ENCODE measurements around the gene CCDC136. TPM values are rescaled to one million over a fixed set of nuclear protein-coding genes. Genes with fewer than 3 reads are reported as not detected.

CCDC136 gene
- polyA plus RNA-seq, 1 of the 3 experiments (the other 2 are of a cell fraction), result 48.4 TPM

DNA sequence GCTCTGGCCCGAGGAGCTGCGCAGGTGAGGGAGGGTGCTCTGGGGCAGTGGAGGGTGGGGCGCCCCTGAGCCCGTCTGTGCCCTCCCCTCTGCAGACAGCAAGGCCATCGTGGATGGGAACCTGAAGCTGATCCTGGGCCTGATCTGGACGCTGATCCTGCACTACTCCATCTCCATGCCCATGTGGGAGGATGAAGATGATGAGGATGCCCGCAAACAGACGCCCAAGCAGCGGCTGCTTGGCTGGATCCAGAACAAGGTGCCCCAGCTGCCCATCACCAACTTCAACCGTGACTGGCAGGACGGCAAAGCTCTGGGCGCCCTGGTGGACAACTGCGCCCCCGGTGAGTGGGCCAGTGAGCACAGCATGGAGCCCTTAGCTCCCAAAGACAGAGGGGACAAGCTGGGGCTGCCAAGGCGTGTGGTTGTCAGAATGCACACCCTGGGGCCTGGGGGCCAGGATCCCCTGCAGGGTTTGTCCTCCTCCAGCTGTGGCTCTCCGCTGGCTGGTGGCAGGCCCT lies 43.5 kb downstream of the CCDC136 start:
- no peak for TF ChIP-seq TCF12 (IDR thresholded peaks at IDR 0.05)
- TF ChIP-seq RXRA (IDR thresholded peaks at IDR 0.05; ENCODE audit: borderline replicate concordance, low read depth), result no peak
- no peak for TF ChIP-seq FOSL2 (IDR thresholded peaks at IDR 0.05; ENCODE audit: borderline replicate concordance, low read depth)
- TF ChIP-seq, protein P1, sequence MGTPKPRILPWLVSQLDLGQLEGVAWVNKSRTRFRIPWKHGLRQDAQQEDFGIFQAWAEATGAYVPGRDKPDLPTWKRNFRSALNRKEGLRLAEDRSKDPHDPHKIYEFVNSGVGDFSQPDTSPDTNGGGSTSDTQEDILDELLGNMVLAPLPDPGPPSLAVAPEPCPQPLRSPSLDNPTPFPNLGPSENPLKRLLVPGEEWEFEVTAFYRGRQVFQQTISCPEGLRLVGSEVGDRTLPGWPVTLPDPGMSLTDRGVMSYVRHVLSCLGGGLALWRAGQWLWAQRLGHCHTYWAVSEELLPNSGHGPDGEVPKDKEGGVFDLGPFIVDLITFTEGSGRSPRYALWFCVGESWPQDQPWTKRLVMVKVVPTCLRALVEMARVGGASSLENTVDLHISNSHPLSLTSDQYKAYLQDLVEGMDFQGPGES (IDR thresholded peaks at IDR 0.05; ENCODE audit: low read depth, low read length), result no peak
- TF ChIP-seq NFIC (IDR thresholded peaks at IDR 0.05; ENCODE audit: borderline replicate concordance), result no peak
- TF ChIP-seq GABPA (IDR thresholded peaks at IDR 0.05; ENCODE audit: low read depth), result no peak
- no peak for TF ChIP-seq YY1 (IDR thresholded peaks at IDR 0.05; ENCODE audit: low read depth)
- peaks cover 50 to 53% of the 10 kb centered on the region in 2 experiments for H3K36me3 ChIP-seq (replicated peaks in 1 of 2; ENCODE audit: control insufficient read depth in 1 of 2, insufficient read depth in 2 of 2, low read length in 1 of 2)
- H3K9ac ChIP-seq, result no peak overlapping the region
- 0 out of 2 replicates have a peak overlapping the region, but pooled peaks have one; percentile 0 for H3K4me2 ChIP-seq
- DNase-seq, result peak; percentile 39
- peaks cover 79% of the 10 kb centered on the region for H3K79me2 ChIP-seq (ENCODE audit: insufficient read depth)
- no peaks in the 10 kb centered on the region for H3K9me3 ChIP-seq
- peak overlapping the region in 1 of 2 experiments; percentile 85; a peak in 1 of 4 replicates for H3K27ac ChIP-seq (ENCODE audit: low read depth in 2 of 2, low read length in 1 of 2)
- CTCF ChIA-PET, result interaction anchor here (0.8 to 2.6 kb wide), 4 partner anchors 16 to 45 kb away, joined by 3 to 11 read pairs (median 6); partner anchors contain the start of gene ATP6V1F
- 93% methylated on average over 10 of the region's 16 CpGs for WGBS (ENCODE audit: low lambda C conversion rate)
- peaks cover 86% of the 10 kb centered on the region for H4K20me1 ChIP-seq (ENCODE audit: insufficient read depth)
- H3K9me2 ChIP-seq, result no peaks in the 10 kb centered on the region
- H2AFZ ChIP-seq (ENCODE audit: low read depth), result no peak overlapping the region
- POLR2A ChIA-PET, result no interaction called here
- peaks cover 18% of the 10 kb centered on the region for H3F3A ChIP-seq (replicated peaks; ENCODE audit: insufficient read depth)
- H3K4me3 ChIP-seq (ENCODE audit: low read depth in 2 of 2, low read length in 1 of 2), result no peak overlapping the region
- H3K27me3 ChIP-seq (ENCODE audit: insufficient read depth), result no peaks in the 10 kb centered on the region
- peaks cover 19 to 30% of the 10 kb centered on the region in 2 experiments; a peak in 3 of 4 replicates for H3K4me1 ChIP-seq (ENCODE audit: control insufficient read depth in 1 of 2, insufficient read depth in 2 of 2, low read depth in 1 of 2, low read length in 1 of 2)

DNA sequence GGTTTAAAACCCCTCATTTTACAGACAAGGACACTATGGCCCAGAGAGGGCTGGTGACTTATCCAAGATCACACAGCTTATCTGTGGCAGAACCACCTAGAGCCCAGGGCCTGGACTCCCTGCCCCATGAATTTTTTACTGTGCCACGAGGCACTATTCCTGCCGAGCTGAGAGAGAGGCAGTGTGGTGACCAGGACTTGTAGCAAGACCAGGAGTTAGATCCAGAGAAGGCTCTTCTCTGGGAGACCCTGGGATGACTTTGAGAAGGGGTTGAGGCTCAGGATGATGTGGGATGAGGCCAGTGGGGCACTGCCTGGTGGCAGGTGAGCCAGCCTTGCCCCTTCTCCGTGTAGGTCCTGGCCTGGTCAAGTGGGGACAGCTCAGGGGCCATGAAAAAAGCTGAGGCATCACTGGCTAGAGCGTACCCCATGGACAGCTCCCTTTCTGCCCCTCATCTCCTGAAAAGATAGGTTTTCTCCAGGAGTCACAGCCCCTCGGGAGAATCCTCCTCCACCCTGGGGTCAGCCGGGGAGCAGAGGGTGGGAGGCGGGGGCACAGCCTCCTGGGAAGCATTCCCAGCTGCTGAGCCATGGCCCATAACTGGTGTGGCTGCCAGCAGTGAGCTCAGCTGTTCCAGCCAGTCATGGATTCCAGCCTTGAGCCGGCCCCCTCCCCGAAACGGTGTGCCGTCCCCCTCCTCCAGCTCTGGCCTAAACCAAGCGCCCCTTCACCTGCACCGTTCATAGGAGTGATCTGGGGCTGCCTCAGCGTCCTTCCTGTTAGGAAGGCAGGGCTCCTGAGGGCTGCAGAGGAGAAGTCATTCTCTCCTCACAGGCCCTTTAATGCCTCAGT lies 44.2 kb downstream of the CCDC136 start:
- Histone ChIP-seq H3K9ac (no peak overlapping the region), H4K20me1 (ENCODE audit: insufficient read depth) (peaks cover 93% of the 10 kb centered on the region), H3K9me3 (no peaks in the 10 kb centered on the region), H3K4me2 (no peak overlapping the region), H3K27ac (ENCODE audit: low read depth in 2 of 2, low read length in 1 of 2) (peak overlapping the region in 1 of 2 experiments; percentile 47; a peak in 1 of 4 replicates), H3F3A (replicated peaks; ENCODE audit: insufficient read depth) (peaks cover 18% of the 10 kb centered on the region), H3K4me1 (ENCODE audit: control insufficient read depth in 1 of 2, insufficient read depth in 2 of 2, low read depth in 1 of 2, low read length in 1 of 2) (peaks cover 19 to 25% of the 10 kb centered on the region in 2 experiments; a peak in 3 of 4 replicates), H3K36me3 (replicated peaks in 1 of 2; ENCODE audit: control insufficient read depth in 1 of 2, insufficient read depth in 2 of 2, low read length in 1 of 2) (peaks cover 57% of the 10 kb centered on the region in 2 experiments), H3K9me2 (no peaks in the 10 kb centered on the region), H3K4me3 (ENCODE audit: low read depth in 2 of 2, low read length in 1 of 2) (no peak overlapping the region), H3K27me3 (ENCODE audit: insufficient read depth) (no peaks in the 10 kb centered on the region), H2AFZ (ENCODE audit: low read depth) (no peak overlapping the region), H3K79me2 (ENCODE audit: insufficient read depth) (peaks cover 75% of the 10 kb centered on the region)
- no peak for DNase-seq
- POLR2A ChIA-PET, result no interaction called here
- CTCF ChIA-PET, result interaction anchor here (0.8 to 2.6 kb wide), 7 partner anchors 17 to 438 kb away, joined by 3 to 11 read pairs (median 3); partner anchors contain the start of gene ATP6V1F
- TF ChIP-seq, protein P2, sequence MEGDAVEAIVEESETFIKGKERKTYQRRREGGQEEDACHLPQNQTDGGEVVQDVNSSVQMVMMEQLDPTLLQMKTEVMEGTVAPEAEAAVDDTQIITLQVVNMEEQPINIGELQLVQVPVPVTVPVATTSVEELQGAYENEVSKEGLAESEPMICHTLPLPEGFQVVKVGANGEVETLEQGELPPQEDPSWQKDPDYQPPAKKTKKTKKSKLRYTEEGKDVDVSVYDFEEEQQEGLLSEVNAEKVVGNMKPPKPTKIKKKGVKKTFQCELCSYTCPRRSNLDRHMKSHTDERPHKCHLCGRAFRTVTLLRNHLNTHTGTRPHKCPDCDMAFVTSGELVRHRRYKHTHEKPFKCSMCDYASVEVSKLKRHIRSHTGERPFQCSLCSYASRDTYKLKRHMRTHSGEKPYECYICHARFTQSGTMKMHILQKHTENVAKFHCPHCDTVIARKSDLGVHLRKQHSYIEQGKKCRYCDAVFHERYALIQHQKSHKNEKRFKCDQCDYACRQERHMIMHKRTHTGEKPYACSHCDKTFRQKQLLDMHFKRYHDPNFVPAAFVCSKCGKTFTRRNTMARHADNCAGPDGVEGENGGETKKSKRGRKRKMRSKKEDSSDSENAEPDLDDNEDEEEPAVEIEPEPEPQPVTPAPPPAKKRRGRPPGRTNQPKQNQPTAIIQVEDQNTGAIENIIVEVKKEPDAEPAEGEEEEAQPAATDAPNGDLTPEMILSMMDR (IDR thresholded peaks at IDR 0.05), result no peak
- TF ChIP-seq RXRA (IDR thresholded peaks at IDR 0.05; ENCODE audit: borderline replicate concordance, low read depth) (no peak; the same call in 1 of the 2 replicates), MXI1 (IDR thresholded peaks at IDR 0.05; ENCODE audit: low read depth, low read length) (no peak), EP300 (IDR thresholded peaks at IDR 0.05; ENCODE audit: borderline replicate concordance in 1 of 2, low read depth in 1 of 2, low read length in 1 of 2) (no peak), EZH2phosphoT487 (IDR thresholded peaks at IDR 0.05; ENCODE audit: borderline replicate concordance, low read depth) (no peak)
- TF ChIP-seq, protein P3, sequence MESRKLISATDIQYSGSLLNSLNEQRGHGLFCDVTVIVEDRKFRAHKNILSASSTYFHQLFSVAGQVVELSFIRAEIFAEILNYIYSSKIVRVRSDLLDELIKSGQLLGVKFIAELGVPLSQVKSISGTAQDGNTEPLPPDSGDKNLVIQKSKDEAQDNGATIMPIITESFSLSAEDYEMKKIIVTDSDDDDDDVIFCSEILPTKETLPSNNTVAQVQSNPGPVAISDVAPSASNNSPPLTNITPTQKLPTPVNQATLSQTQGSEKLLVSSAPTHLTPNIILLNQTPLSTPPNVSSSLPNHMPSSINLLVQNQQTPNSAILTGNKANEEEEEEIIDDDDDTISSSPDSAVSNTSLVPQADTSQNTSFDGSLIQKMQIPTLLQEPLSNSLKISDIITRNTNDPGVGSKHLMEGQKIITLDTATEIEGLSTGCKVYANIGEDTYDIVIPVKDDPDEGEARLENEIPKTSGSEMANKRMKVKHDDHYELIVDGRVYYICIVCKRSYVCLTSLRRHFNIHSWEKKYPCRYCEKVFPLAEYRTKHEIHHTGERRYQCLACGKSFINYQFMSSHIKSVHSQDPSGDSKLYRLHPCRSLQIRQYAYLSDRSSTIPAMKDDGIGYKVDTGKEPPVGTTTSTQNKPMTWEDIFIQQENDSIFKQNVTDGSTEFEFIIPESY (IDR thresholded peaks at IDR 0.05; ENCODE audit: borderline replicate concordance, low read depth), result no peak
- WGBS (ENCODE audit: low lambda C conversion rate), result 80% methylated on average over 9 of the region's 14 CpGs
